Gastrocnemius medialis (tissue), 4 donors: ENCODE measurements around the gene KLF11.

Source experiments
- POLR2A ChIP-seq, 2 donors: fragments of 450-650 bp; IDR thresholded peaks; one replicate each; pipeline ENCODE4 v1.6.1; 2017; ENCODE audit warnings: antibody characterized with exemption in 2 of 2, mild to moderate bottlenecking in 2 of 2, moderate library complexity in 2 of 2
- TF ChIP-seq, protein P1 (sequence below), 5 experiments: fragments of 450-650 bp in 3 of 5; fragments of 200-600 bp in 2 of 5; sonication (generic) in 2 of 5; IDR thresholded peaks in 4 of 5; conservative IDR thresholded peaks in 1 of 5; 1 replicate in 4 of 5; 2 replicates in 1 of 5; pipeline ENCODE4 v1.5.1; 2016 to 2019; ENCODE audit warnings: antibody characterized with exemption in 5 of 5, mild to moderate bottlenecking in 3 of 5, moderate library complexity in 3 of 5

DNA sequence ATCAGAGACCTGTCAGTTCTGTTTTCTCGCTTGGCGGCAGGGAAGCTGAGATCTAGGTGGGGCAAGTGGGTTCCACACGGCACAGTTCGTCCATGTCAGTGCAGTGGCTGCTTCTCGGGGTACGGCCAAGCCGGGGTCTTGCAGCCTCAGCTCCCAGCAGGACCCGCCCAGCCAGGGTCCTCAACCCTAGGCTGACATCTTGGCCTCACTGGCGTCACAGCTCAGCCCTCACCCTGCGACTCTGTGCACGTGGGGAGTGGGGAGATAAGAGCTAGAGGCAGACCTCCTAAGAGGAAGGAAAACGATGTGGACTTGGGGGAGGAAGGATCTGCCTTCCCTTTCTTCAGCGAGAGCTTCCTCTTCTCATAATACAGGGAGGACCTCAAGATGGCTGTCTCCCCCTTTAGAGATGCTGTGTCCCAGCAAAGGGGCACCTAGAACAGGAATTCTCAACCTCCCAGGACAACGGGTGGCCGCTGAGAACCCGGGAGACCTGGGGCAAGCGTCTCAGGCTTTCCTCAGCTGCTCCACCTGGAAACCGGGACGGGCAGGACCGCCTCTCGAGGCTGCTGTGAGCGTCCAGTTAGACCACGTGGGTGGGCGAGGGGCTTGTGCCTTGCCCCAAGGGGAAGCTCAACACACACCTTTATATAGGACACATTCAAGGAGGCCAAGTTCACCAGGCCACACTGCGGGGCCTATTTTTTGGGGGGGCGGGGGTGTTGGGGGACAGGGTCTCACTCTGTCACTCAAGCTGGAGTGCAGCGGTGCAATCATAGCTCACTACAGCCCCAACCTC, 23.5 kb upstream of the KLF11 start:
- TF ChIP-seq, protein P1, sequence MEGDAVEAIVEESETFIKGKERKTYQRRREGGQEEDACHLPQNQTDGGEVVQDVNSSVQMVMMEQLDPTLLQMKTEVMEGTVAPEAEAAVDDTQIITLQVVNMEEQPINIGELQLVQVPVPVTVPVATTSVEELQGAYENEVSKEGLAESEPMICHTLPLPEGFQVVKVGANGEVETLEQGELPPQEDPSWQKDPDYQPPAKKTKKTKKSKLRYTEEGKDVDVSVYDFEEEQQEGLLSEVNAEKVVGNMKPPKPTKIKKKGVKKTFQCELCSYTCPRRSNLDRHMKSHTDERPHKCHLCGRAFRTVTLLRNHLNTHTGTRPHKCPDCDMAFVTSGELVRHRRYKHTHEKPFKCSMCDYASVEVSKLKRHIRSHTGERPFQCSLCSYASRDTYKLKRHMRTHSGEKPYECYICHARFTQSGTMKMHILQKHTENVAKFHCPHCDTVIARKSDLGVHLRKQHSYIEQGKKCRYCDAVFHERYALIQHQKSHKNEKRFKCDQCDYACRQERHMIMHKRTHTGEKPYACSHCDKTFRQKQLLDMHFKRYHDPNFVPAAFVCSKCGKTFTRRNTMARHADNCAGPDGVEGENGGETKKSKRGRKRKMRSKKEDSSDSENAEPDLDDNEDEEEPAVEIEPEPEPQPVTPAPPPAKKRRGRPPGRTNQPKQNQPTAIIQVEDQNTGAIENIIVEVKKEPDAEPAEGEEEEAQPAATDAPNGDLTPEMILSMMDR (IDR thresholded peaks at IDR 0.05 in 4 of 5, conservative IDR thresholded peaks at IDR 0.05 in 1 of 5), result no peak
- TF ChIP-seq POLR2A (IDR thresholded peaks at IDR 0.05), result no peak
